Measurements from ENCODE around the gene IPO11.

GRCh38 chr5:62550103-62550502 lies 137.5 kb downstream of the IPO11 start:
- TF ChIP-seq CTCF (conservative IDR thresholded peaks at IDR 0.05; ENCODE audit: low read depth, low read length) (no peak), EZH2 (IDR thresholded peaks at IDR 0.05; ENCODE audit: low read length, unreplicated experiment) (no peak)
